Natural killer cell (primary cell): ENCODE results near the gene ITGB1BP1. TPM values are rescaled to one million over a fixed set of nuclear protein-coding genes. Genes with fewer than 3 reads are reported as not detected.

Source experiments
- ATAC-seq, 3 donors: fragments of 150-1000 bp in 2 of 3; fragments of 200-7000 bp in 1 of 3; cut with Tn5 transposase; 1 replicate in 1 of 3; 2 replicates in 2 of 3; pipeline ENCODE4 v1.10.0; 2021; ENCODE audit warnings: mild to moderate bottlenecking in 2 of 3, moderate library complexity in 2 of 3
- DNase-seq, 2 donors: peaks; one replicate each; pipeline versions ENCODE4 v3.0.0 to v3.0.0-alpha.2; 2013 to 2021; ENCODE audit warnings: mixed read lengths in 1 of 2
- H3K27ac ChIP-seq: one replicate; pipeline ENCODE4 v1.5.1; 2013; ENCODE audit warnings: mild to moderate bottlenecking, low read length
- H3K27me3 ChIP-seq: one replicate; pipeline ENCODE4 v1.6.1; 2013; ENCODE audit warnings: low read length; ENCODE audit not compliant: control insufficient read depth, insufficient read depth
- H3K36me3 ChIP-seq: one replicate; pipeline ENCODE4 v1.6.1; 2013; ENCODE audit warnings: low read length; ENCODE audit not compliant: control insufficient read depth, insufficient read depth
- H3K4me1 ChIP-seq: one replicate; pipeline ENCODE4 v1.6.1; 2013; ENCODE audit warnings: low read length; ENCODE audit not compliant: control insufficient read depth, insufficient read depth
- H3K4me3 ChIP-seq: one replicate; pipeline ENCODE4 v1.5.1; 2013; ENCODE audit warnings: low read length
- H3K9me3 ChIP-seq: one replicate; pipeline ENCODE4 v1.6.1; 2013; ENCODE audit warnings: low read length; ENCODE audit not compliant: control insufficient read depth, insufficient read depth
- H3K27ac Mint-ChIP-seq, 2 donors: one replicate each; pipeline ENCODE4 v1.8.0; 2022; ENCODE audit warnings: mild to moderate bottlenecking in 2 of 2, mixed read lengths in 2 of 2, moderate library complexity in 1 of 2
- H3K27me3 Mint-ChIP-seq, 2 donors: one replicate each; pipeline ENCODE4 v1.8.0; 2022; ENCODE audit warnings: low read depth in 2 of 2, mixed read lengths in 2 of 2
- H3K36me3 Mint-ChIP-seq: one replicate; pipeline ENCODE4 v1.8.0; 2022; ENCODE audit warnings: mixed read lengths
- H3K4me1 Mint-ChIP-seq, 2 donors: one replicate each; pipeline ENCODE4 v1.8.0; 2022; ENCODE audit warnings: mixed read lengths in 2 of 2
- H3K4me3 Mint-ChIP-seq: one replicate; pipeline ENCODE4 v1.8.0; 2022; ENCODE audit warnings: mild to moderate bottlenecking, moderate library complexity, mixed read lengths
- H3K9me3 Mint-ChIP-seq, 2 donors: one replicate each; pipeline ENCODE4 v1.8.0; 2022; ENCODE audit warnings: mixed read lengths in 2 of 2
- CTCF ChIP-seq: fragments of 200-600 bp; IDR thresholded peaks from one replicate; pipeline ENCODE4 v1.8.0; 2022; ENCODE audit warnings: antibody characterized with exemption
- WGBS: methylation state at CpG from one replicate; pipeline ENCODE4 v1.1.7; 2013; ENCODE audit warnings: missing lambda C conversion rate; ENCODE audit not compliant: insufficient coverage; 5-methylcytosine and 5-hydroxymethylcytosine counted together
- intact Hi-C: fragments of 100-400 bp; cut with micrococcal nuclease; formaldehyde crosslinking; loops from one replicate; pipeline ENCODE4 v1.14.2; 2022
- total RNA-seq, 4 donors: library from RNA; stranded (reverse); fragments of 120-200 nt in 1 of 4; gene quantifications; one replicate each; pipeline versions ENCODE4 v1.2.3 to v1.2.4, GENCODE V29; 2013 to 2022

Gene ITGB1BP1
- total RNA-seq, 3 donors from 2014 or later (not counting 1 experiment from before 2014, with no cell fraction given): 66.9 to 114 (median 91.7) TPM

GRCh38 chr2:9403924-9404323 is 19.4 kb downstream of the ITGB1BP1 start:
- ATAC-seq (no peak), DNase-seq (no peak)
- Histone ChIP-seq H3K36me3 (peaks cover 28% of the 10 kb centered on the region), H3K4me3 (no peak overlapping the region), H3K27me3 (no peaks in the 10 kb centered on the region), H3K4me1 (no peaks in the 10 kb centered on the region), H3K9me3 (no peaks in the 10 kb centered on the region), H3K27ac (no peak overlapping the region)
- no peaks in the 10 kb centered on the region for H3K9me3 Mint-ChIP-seq
- peak overlapping the region in 1 of 2 donors; percentile 56 for H3K27ac Mint-ChIP-seq
- H3K4me3 Mint-ChIP-seq: no peak overlapping the region
- 80% methylated on average over 2 of the region's 2 CpGs for WGBS
- H3K36me3 Mint-ChIP-seq: no peaks in the 10 kb centered on the region
- H3K27me3 Mint-ChIP-seq: no peaks in the 10 kb centered on the region
- intact Hi-C loops: no loop called here
- no peak for TF ChIP-seq CTCF
- peaks cover 0 to 9% of the 10 kb centered on the region in 2 donors for H3K4me1 Mint-ChIP-seq

- no peak overlapping the region for H3K27ac ChIP-seq
- no peak overlapping the region for H3K27ac Mint-ChIP-seq
- H3K4me3 Mint-ChIP-seq: no peak overlapping the region
- H3K36me3 Mint-ChIP-seq: no peaks in the 10 kb centered on the region
- intact Hi-C loops: no loop called here
- no peaks in the 10 kb centered on the region for H3K4me1 ChIP-seq
- no peaks in the 10 kb centered on the region for H3K27me3 ChIP-seq
- TF ChIP-seq CTCF: no peak
- H3K4me3 ChIP-seq: no peak overlapping the region
- DNase-seq (no peak), ATAC-seq (no peak)
- H3K9me3 ChIP-seq: no peaks in the 10 kb centered on the region
- H3K4me1 Mint-ChIP-seq: peaks cover 0 to 9% of the 10 kb centered on the region in 2 donors
- no peaks in the 10 kb centered on the region for H3K9me3 Mint-ChIP-seq
- no peaks in the 10 kb centered on the region for H3K27me3 Mint-ChIP-seq
- WGBS: 94% methylated on average over 19 of the region's 19 CpGs
- H3K36me3 ChIP-seq: peaks cover 9% of the 10 kb centered on the region
Measured at GRCh38 chr2:9401646-9402371, 21.5 kb downstream of the ITGB1BP1 start.

GRCh38 chr2:9401059-9401547 is 22.2 kb downstream of the ITGB1BP1 start:
- WGBS: 93% methylated on average over 12 of the region's 12 CpGs
- H3K4me1 Mint-ChIP-seq: peaks cover 0 to 9% of the 10 kb centered on the region in 2 donors
- H3K9me3 ChIP-seq: no peaks in the 10 kb centered on the region

More at GRCh38 chr2:9401059-9401547, 22.2 kb downstream of the ITGB1BP1 start:
- no peak for ATAC-seq
- Mint-ChIP-seq H3K36me3 (no peaks in the 10 kb centered on the region), H3K27me3 (no peaks in the 10 kb centered on the region), H3K9me3 (no peaks in the 10 kb centered on the region), H3K4me3 (no peak overlapping the region), H3K27ac (peak overlapping the region in 1 of 2 donors; percentile 69)
- no peak overlapping the region for H3K27ac ChIP-seq
- DNase-seq: no peak
- intact Hi-C loops: no loop called here
- peaks cover 6% of the 10 kb centered on the region for H3K36me3 ChIP-seq
- no peaks in the 10 kb centered on the region for H3K4me1 ChIP-seq
- H3K4me3 ChIP-seq: no peak overlapping the region
- TF ChIP-seq CTCF: no peak
- H3K27me3 ChIP-seq: no peaks in the 10 kb centered on the region
